Fibroblast of lung (primary cell): ENCODE results near the gene MGP. TPM values are rescaled to one million over a fixed set of nuclear protein-coding genes. Genes with fewer than 3 reads are reported as not detected.

ENCODE experiments used
- DNase-seq, 2 donors: peaks; one replicate each; pipeline versions ENCODE4 v3.0.0 to v3.0.0-alpha.2; 2010; ENCODE audit warnings: low read depth in 2 of 2
- H2AFZ ChIP-seq: 2 replicates; pipeline ENCODE4 v1.5.1; 2012; ENCODE audit warnings: low read length, control low read depth, inconsistent platforms
- H3K27ac ChIP-seq: 2 replicates; pipeline ENCODE4 v1.5.1; 2011; ENCODE audit warnings: low read length, control low read depth; ENCODE audit not compliant: insufficient read depth
- H3K27me3 ChIP-seq: 2 replicates; pipeline ENCODE4 v1.5.1; 2011; ENCODE audit warnings: mild to moderate bottlenecking, low read length; ENCODE audit not compliant: control insufficient read depth, insufficient read depth
- H3K36me3 ChIP-seq: 2 replicates; pipeline ENCODE4 v1.5.1; 2011; ENCODE audit warnings: low read length; ENCODE audit not compliant: control insufficient read depth, insufficient read depth
- H3K4me1 ChIP-seq: 2 replicates; pipeline ENCODE4 v1.5.1; 2011; ENCODE audit warnings: low read length; ENCODE audit not compliant: control insufficient read depth, insufficient read depth; ENCODE audit errors: extremely low read depth
- H3K4me2 ChIP-seq: 2 replicates; pipeline ENCODE4 v1.5.1; 2011; ENCODE audit warnings: low read length, control low read depth; ENCODE audit not compliant: insufficient read depth; ENCODE audit errors: extremely low read depth
- H3K4me3 ChIP-seq, 4 experiments: fragments of 200-600 bp in 1 of 4; sonication (generic) in 1 of 4; replicated peaks in 1 of 4; 2 replicates each; pipeline ENCODE4 v1.5.1; 2011 to 2016; ENCODE audit warnings: low read length in 4 of 4, low read depth in 3 of 4, mild to moderate bottlenecking in 3 of 4, control low read depth in 2 of 4, inconsistent platforms in 1 of 4, mixed read lengths in 1 of 4; ENCODE audit not compliant: insufficient read depth in 1 of 4; ENCODE audit errors: control extremely low read depth in 1 of 4
- H3K79me2 ChIP-seq: 2 replicates; pipeline ENCODE4 v1.5.1; 2012; ENCODE audit warnings: mild to moderate bottlenecking, low read length, inconsistent platforms; ENCODE audit not compliant: control insufficient read depth, insufficient read depth
- H3K9ac ChIP-seq: 2 replicates; pipeline ENCODE4 v1.5.1; 2011; ENCODE audit warnings: mild to moderate bottlenecking, low read length, control low read depth; ENCODE audit not compliant: insufficient read depth
- H3K9me3 ChIP-seq: 2 replicates; pipeline ENCODE4 v1.5.1; 2012; ENCODE audit warnings: low read depth, low read length; ENCODE audit not compliant: control insufficient read depth, insufficient read depth
- H4K20me1 ChIP-seq: 2 replicates; pipeline ENCODE4 v1.5.1; 2011; ENCODE audit warnings: low read length; ENCODE audit not compliant: control insufficient read depth, insufficient read depth; ENCODE audit errors: extremely low read depth
- EZH2 ChIP-seq: IDR thresholded peaks from 2 replicates; pipeline ENCODE4 v1.5.1; 2012; ENCODE audit warnings: low read length, control low read depth, mild to moderate bottlenecking; ENCODE audit errors: missing control alignments
- polyA plus RNA-seq, 2 donors: library from polyadenylated mRNA; depleted of rRNA in 1 of 2; stranded (reverse) in 1 of 2; unstranded in 1 of 2; fragments of >200 nt; gene quantifications; 2 replicates each; pipeline ENCODE4 v1.2.1, GENCODE V29; 2011 to 2012; ENCODE audit warnings: missing spikeins in 1 of 2
- total RNA-seq: library from RNA; depleted of rRNA; stranded (reverse); fragments of >200 nt; gene quantifications from 2 replicates; pipeline ENCODE4 v1.2.1, GENCODE V29; 2014
- TF ChIP-seq, protein P1 (sequence below), 2 donors: IDR thresholded peaks in 1 of 2; conservative IDR thresholded peaks in 1 of 2; 1 replicate in 1 of 2; 2 replicates in 1 of 2; pipeline ENCODE4 v1.5.1; 2011 to 2012; ENCODE audit warnings: low read length in 2 of 2, control low read depth in 1 of 2, inconsistent platforms in 1 of 2, low read depth in 1 of 2, mild to moderate bottlenecking in 1 of 2

Gene MGP
- total and polyA plus RNA-seq, 2 donors (not counting 1 experiment from before 2014, with no cell fraction given) = 2.0 to 15.9 TPM

DNA sequence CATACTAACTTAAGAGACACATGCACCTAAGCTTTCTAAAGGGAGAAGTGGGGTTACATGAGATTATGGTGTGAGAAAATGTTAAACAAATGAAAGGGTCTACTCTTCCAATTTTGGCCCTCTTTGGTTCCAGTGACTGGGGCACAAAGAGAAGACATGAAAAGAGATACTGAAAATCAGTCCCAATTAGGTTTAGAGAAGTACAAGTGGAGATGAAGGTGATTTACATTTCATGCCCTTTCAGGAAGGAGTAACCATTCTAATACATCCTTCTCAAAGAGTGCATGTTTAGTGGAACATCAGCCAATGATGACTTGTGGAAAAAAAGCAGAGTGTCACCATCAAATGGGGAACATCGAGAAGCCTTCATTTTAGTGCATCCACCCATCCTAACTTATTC is 14.4 kb downstream of the MGP start:
- TF ChIP-seq, protein P1, sequence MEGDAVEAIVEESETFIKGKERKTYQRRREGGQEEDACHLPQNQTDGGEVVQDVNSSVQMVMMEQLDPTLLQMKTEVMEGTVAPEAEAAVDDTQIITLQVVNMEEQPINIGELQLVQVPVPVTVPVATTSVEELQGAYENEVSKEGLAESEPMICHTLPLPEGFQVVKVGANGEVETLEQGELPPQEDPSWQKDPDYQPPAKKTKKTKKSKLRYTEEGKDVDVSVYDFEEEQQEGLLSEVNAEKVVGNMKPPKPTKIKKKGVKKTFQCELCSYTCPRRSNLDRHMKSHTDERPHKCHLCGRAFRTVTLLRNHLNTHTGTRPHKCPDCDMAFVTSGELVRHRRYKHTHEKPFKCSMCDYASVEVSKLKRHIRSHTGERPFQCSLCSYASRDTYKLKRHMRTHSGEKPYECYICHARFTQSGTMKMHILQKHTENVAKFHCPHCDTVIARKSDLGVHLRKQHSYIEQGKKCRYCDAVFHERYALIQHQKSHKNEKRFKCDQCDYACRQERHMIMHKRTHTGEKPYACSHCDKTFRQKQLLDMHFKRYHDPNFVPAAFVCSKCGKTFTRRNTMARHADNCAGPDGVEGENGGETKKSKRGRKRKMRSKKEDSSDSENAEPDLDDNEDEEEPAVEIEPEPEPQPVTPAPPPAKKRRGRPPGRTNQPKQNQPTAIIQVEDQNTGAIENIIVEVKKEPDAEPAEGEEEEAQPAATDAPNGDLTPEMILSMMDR (conservative IDR thresholded peaks at IDR 0.05 in 1 of 2, IDR thresholded peaks at IDR 0.05 in 1 of 2; ENCODE audit: low read depth in 1 of 2, low read length in 2 of 2) = no peak
- no peak for TF ChIP-seq EZH2
- Histone ChIP-seq H3K4me1 (no peaks in the 10 kb centered on the region), H3K79me2 (no peaks in the 10 kb centered on the region), H3K4me2 (no peak overlapping the region), H4K20me1 (no peaks in the 10 kb centered on the region), H3K9me3 (no peaks in the 10 kb centered on the region), H3K9ac (no peak overlapping the region), H2AFZ (no peak overlapping the region), H3K4me3 (no peak overlapping the region), H3K36me3 (no peaks in the 10 kb centered on the region), H3K27me3 (no peaks in the 10 kb centered on the region), H3K27ac (no peak overlapping the region)
- DNase-seq = no peak

DNA sequence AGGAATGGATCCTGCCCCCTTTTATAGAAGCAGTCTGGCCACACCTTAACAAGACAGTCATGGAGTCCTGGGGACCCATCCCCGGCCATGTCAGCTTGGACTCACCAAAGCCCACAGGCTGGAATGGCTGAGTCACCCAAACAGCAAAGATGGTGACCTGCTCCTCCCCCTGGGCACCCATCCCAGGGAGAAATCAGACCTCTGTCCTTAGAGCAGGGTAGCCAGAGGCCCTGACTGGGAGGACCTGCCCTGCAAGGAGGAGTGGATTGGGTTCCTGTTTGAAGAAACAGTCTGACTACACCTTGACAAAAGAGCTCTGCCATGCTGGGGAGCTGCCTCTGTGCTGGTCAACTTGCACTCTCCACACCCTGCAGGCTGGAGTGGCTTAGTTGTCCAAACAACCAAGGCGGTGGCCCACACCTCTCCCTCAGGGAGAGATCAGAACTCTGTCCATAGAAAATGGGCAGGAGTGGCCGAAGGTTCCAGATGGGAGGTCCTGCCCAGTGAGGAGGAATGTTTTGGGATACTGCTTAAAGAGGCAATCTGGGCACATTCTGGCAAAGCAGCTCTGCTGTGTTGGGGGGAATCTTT is 16.6 kb downstream of the MGP start:
- no peaks in the 10 kb centered on the region for H4K20me1 ChIP-seq
- H3K4me1 ChIP-seq = no peaks in the 10 kb centered on the region
- no peak overlapping the region for H3K4me2 ChIP-seq
- H2AFZ ChIP-seq = no peak overlapping the region
- no peaks in the 10 kb centered on the region for H3K27me3 ChIP-seq
- no peak overlapping the region for H3K9ac ChIP-seq
- TF ChIP-seq, protein P1 (conservative IDR thresholded peaks at IDR 0.05 in 1 of 2, IDR thresholded peaks at IDR 0.05 in 1 of 2; ENCODE audit: low read depth in 1 of 2, low read length in 2 of 2) = no peak
- no peak for TF ChIP-seq EZH2
- H3K4me3 ChIP-seq = no peak overlapping the region
- no peaks in the 10 kb centered on the region for H3K79me2 ChIP-seq
- H3K27ac ChIP-seq = no peak overlapping the region
- H3K36me3 ChIP-seq = no peaks in the 10 kb centered on the region
- H3K9me3 ChIP-seq = no peaks in the 10 kb centered on the region
- peak in 1 of 2 donors; percentile 27 for DNase-seq

DNA sequence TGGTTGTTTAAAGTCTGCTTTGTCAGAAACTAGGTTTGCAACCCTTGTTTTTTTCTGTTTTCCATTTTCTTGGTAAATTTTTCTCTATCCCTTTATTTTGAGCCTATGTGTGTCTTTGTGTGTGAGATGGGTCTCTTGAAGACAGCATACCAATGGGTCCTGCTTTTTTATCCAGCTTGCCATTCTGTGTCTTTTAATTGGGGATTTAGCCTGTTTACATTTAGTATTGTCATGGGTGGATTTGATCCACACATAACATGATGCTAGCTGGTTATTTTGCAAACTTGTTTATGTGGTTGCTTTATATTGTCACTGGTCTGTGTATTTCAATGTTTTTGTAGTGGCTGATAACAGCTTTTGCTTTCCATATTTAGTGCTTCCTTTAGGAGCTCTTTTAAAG is 25.2 kb downstream of the MGP start:
- H3K9ac ChIP-seq = no peak overlapping the region
- DNase-seq = no peak
- no peaks in the 10 kb centered on the region for H4K20me1 ChIP-seq
- H3K4me1 ChIP-seq = no peaks in the 10 kb centered on the region
- TF ChIP-seq EZH2 = no peak
- TF ChIP-seq, protein P1 (conservative IDR thresholded peaks at IDR 0.05 in 1 of 2, IDR thresholded peaks at IDR 0.05 in 1 of 2; ENCODE audit: low read depth in 1 of 2, low read length in 2 of 2) = no peak
- no peaks in the 10 kb centered on the region for H3K79me2 ChIP-seq
- no peak overlapping the region for H3K4me3 ChIP-seq
- no peaks in the 10 kb centered on the region for H3K27me3 ChIP-seq
- no peaks in the 10 kb centered on the region for H3K9me3 ChIP-seq
- no peak overlapping the region for H2AFZ ChIP-seq
- no peaks in the 10 kb centered on the region for H3K36me3 ChIP-seq
- H3K27ac ChIP-seq = no peak overlapping the region
- H3K4me2 ChIP-seq = no peak overlapping the region
